GM18909 (cell line): ENCODE results near the gene FAM171A1.
"Not testable (repeated sequence)": the region's sequence is repeated elsewhere in the genome, so short reads cannot be mapped to it uniquely, and the experiment has no call there.

ENCODE experiments used
- ATAC-seq: cut with Tn5 transposase; IDR thresholded peaks from one replicate; pipeline ENCODE4 v1.9.1; 2021; ENCODE audit warnings: mild to moderate bottlenecking; ENCODE audit not compliant: unreplicated experiment, poor library complexity

Gene FAM171A1

DNA sequence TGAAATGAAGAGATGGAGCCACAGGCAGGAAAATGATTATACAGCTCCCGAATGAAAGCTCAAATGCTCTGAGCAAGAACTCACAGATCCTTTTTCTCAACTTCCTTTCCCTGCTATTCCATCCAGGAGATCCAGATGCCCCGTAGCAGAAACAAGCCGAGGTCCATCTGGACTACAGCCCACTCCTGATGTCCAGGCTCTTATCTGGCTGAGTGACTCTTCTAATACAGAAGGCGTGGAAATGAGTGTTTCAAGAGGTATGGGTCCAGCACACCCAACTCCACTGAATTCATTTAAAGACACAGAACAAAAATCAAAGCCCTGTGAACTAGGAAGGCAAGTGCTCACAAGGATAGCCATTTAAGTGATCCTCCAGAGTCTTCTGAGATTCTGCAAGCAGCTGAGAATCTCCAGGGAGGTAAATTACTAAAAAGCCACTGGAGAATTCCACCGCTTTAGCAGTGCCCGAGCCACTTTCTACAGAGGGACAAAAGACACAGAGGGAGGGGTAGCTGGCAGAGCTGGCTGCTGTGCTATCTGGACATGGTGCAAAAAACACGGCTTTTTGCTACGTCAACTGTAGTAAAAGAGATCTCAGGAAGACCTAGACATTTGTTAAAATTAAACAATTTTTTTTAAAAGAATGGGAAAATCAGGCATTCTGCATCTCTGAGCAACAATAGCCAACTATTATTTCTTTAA, 24.5 kb downstream of the FAM171A1 start:
- no peak for ATAC-seq

DNA sequence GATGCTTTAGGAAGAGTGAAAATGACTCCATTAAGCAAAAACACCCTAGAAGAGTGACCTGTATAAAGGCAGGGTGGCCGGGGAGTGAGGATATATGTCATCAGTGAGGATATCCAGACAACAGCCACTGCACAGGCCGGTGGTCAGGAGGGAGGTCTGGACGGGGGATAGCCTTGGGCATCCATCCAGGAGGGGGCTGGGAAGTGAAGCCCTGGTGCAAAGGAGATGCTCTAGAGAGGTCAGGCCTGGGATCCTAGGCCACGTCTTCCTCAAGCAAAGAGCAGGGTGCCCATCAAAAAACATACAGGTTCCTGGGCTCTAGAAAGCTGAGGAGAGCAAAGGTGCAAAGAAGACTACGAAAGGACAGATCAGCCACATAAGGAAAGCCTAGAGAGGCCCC, 25.6 kb downstream of the FAM171A1 start:
- no peak for ATAC-seq

DNA sequence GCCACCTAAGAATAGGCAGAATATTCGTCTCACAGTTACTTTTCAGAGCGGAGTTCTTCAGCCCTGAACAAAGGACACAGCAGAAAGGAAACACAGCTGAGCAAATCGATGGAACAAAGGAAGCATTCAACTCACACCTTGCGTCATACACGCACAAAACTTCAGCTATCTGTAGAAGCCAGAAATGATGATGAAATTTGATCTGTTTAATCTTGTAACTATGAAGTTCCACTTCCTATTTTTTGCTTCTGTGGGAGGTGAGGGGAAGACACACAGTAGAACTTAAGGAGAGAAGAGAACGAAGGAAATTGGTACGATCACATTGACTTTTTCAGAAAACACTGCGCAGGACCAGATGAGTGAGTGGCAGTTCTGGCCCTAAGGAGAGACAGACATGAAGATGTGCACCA, 26.2 kb downstream of the FAM171A1 start:
- ATAC-seq = no peak

DNA sequence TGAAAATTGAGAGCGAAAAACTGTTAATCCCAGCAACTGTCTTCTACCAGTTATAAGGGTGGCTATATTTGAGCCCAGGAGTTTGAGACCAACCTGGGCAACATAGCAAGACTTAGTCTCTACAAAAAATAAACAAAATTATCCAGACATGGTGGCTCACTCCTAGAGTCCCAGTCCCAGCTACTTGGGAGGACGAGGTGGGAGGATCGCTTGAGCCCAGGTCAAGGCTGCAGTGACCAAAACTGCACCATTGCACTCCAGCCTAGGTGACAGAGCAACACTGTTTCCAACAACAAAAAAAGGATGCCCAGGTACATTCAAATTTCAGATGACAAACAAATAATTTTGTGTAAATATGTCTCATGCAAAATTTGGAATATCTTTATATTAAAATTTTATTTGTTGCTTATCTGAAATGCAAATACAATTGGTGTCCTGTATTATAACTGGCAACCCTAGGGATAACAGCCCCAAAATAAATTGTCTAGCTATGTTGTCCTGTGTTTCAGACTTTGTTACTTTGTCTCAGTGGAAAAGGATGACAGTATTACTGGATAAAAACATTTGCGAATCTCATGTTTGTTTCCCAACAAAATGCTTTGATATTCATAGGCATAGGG, 26.7 kb downstream of the FAM171A1 start:
- ATAC-seq = no peak

DNA sequence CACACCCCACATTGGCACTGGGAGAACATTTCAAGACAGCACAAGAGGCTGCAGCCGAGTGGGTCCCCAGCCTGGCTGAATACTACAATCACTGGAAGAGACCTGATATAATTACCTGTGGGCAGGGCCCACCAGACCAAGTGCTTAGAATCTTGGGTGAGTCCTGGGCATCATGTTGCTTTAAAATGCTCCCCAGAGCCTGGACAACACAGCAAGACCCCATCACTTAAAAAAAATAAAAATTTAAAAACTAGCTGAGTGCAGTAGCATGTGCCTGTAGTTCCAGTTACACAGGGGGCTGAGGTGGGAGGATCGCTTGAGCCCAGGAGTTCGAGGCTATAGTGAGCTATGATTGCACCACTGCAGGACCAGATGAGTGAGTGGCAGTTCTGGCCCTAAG, 28.1 kb downstream of the FAM171A1 start:
- no peak for ATAC-seq

DNA sequence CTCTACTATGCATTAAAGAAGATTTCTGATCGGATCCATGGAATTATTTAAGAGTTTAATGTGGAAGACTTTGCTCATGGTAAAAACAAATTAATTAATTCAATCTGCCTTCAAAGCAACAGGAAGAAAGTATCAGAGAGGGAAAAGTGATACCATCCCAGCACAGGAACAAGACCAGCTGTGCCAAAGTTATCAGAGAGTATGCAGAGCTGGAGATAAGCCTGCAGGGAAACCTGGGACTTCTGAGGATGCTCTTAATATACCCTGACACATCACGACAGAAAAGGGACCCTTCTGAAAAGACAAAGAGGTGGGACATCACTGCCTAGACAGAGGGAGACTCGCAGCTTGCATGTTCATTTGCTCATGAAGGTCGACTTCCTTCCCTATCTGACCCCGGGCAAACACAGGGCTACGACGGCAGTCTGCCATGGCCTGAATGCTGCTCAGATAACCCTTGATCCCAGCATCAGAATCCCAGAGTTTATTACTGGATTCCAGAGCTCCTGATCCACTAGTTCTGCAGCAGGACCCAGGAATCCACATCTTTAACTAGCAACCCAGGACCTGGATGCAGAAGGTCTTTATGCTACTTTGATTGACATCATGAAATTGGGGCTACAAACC, 29.5 kb downstream of the FAM171A1 start:
- ATAC-seq = no peak

DNA sequence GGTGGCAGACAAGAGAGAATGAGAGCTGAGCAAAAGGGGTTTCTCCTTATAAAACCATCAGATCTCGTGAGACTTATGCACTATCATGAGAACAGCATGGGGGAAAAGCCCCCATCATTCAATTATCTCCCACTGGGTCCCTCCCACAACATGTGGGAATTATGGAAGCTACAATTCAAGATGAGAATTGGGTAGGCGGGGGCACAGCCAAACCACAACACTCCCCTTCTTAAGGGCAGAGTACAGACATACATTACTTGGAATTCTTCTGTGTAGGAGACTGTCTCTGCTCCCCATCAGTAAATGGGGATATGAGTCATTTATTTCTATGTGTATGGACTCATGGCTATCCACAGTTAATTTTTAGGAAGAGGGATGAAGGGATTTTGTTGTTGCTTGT, 31.2 kb downstream of the FAM171A1 start:
- no peak for ATAC-seq

DNA sequence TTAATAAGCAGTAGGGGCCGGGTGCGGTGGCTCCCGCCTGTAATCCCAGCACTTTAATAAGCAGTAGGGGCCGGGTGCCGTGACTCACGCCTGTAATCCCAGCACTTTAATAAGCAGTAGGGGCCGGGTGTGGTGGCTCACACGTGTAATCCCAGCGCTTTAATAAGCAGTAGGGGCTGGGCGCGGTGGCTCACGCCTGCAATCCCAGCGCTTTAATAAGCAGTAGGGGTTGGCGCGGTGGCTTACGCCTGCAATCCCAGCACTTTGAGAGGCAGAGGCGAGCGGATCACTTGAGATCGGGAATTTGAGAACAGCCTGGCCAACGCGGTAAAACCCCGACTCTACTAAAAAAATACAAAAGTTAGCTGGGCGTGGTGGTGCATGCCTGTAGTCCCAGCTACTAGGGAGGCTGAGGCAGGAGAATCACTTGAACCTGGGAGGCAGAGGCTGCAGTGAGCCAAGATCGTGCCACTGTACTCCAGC, 33.6 kb downstream of the FAM171A1 start:
- ATAC-seq = not testable (repeated sequence)

DNA sequence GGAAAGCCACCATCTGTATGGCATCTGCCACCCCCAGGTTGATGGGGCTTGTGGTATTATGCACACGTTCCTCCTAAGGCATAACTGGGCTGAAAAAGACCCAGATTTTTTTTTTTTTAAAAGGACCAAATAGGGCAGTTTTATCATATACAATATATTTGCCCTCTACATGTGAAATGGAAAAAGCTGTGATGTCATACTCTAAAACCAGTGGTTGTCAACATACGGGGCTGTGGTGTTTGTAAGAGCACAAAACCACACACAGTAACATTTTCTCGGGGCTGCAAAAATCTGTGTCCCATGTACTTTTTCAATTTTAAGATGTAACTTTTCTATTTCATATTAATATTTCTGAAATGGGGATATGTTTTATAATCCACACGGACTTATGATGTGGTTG, 34.9 kb downstream of the FAM171A1 start:
- peak; percentile 44 for ATAC-seq

DNA sequence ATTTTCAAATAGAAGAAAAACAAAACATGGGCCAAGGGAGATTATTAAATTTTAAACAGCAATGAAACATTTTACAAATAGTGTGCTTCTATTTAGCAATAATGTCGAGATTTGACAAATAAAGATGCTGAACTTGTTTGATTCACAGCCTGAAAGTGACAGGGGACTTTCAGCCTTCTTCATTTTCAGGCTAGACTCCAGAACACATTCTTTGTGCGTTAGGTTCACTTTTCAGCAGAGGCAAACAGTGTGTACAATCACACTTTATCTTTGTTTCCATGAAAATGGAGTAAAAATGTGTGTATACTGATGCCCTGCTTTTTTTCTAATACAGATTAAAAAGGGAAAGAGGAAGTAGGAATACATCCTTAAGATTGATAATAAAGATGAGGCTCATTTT, 35.6 kb downstream of the FAM171A1 start:
- ATAC-seq = no peak

DNA sequence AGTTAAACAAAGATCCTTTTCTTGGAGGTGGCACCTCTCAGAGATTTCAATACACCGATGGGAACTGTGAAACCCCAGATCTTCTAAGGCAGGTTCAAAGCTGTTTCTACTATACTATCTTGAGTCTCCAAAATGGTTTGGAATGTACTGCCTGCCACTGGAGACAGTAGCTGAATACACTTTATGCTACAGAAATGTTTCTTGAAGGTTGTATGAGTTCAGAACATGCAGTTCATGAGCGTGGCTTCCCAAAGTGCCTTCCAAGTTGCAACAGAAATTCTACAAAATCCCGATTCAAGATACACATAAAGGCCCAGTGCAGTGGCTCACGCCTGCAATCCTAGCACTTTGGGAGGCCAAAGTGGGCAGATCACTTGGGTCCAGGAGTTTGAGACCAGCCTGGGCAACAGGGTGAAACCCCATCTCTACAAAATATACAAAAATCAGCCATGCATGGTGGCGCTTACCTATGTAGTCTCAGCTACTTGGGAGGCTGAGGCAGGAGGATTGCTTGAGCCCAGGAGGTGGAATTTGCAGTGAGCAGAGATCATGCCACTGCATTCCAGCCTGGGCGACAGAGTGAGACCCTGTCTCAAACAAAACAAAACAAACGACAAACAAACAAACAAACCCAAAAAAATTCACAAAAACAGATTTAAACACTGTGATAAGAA, 36.3 kb downstream of the FAM171A1 start:
- ATAC-seq = peak; percentile 40

DNA sequence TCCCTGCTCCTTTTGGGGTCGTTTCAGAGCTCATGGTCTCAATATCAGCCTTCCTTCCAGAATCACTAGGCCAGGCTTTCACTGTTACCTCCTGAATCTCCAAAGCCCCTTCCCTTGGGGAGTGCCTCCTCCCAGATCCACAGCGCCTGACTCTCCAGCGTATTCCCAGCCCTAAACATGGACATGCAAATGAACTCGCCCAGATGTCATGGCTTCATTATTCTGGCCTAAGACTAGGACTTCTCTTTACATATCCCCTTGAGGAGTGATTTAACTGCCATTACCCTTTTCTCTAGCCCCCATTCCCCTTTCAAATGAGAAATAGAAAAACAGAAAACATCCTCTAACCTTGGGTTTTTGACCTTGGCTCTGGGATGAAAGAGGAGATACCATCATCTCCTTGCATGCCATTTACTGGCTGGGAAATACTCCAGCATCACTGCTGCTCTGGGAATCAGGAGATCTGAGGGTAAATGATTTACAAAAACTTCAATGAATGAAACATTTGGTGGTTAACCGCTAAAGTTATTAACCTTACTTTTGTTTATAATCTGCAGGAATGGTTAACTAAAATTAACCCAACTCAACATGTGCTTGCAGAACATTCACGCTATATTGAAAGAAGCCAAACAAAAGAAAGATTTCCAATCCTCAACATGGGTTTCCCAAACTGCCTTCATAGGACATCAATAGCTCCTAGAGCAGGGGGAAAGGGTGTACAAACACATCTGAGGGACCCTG, 37.0 kb downstream of the FAM171A1 start:
- ATAC-seq = peak; percentile 54

DNA sequence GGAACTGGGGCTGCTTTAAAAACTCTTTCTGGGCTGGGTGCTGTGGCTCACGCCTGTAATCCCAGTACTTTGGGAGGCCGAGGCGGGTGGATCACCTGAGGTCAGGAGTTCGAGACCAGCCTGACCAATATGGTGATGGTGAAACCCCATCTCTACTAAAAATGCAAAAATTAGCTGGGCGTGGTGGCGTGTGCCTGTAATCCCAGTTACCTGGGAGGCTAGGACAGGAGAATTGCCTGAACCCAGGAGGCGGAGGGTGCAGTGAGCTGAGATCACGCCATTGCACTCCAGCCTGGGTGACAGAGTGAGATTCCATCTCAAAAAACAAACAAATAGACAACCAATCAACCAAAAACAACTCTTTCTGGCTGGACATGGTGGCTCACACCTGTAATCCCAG, 37.9 kb downstream of the FAM171A1 start:
- not testable (repeated sequence) for ATAC-seq

DNA sequence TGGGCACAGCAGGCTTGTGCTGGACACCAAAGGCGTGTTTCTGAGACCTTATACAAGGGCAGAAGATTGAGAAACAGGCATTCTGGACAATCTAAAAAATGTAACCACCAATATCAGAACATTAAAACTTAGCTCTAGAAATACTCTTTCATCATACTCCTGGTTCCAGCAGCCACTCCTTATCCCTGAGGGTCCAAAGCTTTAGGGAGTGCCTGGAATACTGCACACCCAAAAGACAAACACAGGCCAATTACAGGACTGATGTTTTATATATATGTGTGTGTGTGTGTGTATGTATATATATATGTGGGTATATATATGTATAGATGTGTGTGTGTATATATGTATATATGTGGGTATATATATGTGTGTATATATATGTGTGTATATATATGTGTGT, 39.6 kb downstream of the FAM171A1 start:
- ATAC-seq = no peak

DNA sequence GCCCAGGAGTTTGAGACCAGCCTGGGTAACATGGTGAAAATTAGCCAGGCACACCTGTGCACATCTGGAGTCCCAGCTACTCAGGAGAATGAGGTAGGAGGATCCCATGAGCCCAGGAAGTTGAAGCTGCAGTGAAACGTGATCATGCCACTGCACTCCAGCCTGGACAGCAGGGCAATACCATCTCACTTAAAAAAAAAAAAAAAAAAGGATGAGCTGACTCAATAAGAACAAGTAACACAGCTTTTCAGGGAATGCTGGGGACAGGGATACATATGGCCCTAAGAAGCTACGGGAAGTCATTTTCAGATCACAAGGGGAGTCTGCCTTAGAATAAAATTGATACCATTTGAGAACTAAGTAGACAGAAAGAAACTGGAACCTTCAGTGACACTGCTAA, 41.7 kb downstream of the FAM171A1 start:
- ATAC-seq = no peak

DNA sequence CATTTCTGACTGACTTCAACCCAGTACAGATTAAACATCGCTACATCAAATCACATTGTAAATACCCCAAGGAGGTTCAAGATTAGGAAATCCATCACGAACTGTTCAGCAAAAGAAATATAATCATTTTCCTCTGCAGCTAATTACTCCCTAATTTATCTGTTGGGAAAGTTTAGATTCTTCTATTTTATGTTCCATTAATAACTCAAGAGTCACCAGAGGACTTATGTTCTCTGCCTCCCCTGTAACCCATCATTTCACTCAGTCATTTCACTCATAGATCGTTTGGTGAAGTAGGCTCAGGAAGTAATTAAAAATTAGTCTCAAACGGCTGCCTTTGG, 45.2 kb downstream of the FAM171A1 start:
- no peak for ATAC-seq

DNA sequence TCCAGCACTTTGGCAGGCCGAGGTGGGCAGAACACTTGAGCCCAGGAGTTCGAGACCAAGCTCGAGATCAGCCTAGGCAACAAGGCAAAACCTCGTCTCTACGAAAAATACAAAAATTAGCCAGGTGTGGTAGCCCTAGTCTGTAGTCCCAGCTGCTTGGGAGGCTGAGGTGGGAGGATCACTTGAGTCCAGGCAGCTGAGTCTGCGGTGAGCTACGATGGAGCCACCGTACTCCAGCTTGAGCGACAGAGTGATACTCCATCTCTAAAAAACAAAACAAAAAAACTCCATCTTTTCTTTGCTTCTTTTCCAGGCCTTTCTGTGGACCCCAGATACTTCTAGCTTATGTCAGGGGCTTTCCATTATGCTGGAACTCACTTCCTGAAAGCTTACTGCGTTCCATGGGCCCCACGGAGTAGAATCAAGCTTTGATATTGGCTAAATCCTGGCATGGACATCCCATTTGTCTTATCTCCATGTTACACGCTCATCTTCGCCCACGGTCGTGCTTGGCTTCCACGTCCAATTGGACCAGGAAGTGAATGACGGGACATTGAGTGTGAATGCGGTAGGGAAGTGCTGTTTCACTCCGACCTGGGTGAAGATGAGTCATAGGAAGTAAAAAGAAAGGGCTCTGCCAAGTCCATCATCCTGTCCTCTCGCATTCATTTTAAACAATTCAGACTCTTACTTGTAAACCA, 45.7 kb downstream of the FAM171A1 start:
- no peak for ATAC-seq

DNA sequence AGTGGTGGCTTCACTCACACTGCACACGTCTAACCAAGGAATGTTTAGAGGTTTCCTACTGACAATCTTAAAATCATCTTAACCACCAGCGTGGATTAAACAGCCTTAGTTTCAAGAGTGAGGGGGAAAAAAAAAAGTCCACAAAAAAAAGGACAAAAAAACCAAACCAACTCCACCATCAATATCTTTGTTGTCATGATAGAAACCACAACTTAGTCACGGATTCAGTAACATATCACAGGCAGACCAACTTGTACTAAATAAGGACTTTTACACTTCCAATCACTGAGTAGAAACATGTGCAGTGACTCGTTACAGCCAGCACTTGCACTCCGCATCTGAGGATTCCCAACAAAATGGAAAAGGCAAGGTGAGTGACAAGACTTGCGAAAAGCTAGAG, 46.5 kb downstream of the FAM171A1 start:
- no peak for ATAC-seq

DNA sequence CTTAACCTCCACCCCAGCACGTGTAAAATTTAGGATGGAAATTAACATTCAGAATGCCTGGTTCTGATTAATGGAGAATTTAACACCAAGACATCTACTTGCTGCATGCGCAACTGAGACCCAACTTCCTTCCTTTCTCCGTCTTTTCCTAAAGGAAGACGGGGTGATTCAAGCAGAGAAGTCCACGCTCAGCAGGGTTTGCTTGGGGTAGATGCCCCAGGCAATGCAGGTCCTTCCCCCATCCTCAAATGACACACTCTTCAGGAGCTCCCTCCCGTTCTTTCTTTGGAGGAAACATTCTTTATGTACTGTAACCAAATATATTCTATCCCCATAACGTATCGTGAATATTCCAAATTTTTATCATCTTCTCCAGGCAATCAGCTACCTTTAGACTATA, 47.0 kb downstream of the FAM171A1 start:
- ATAC-seq = no peak

DNA sequence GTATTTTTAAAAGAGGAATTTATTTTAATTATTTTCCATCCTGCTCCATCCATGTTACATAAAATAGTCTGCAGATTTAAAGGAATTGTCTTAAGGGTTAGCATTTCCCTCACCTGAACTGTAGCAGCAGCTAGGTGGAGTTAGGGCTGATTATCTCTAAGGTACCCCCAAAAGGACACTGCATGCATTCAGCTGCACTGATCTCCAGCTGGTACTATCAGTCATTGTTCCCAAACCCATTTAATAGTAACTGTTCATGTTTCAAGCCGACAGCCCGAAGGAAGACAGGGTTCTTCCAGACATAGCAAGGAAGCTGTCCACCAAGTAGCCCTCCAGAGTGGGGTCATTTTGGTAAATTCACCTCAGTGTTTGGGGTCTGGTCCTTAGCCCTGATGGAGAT, 48.7 kb downstream of the FAM171A1 start:
- ATAC-seq = no peak
